K562 (cell line): ENCODE measurements around the gene GALNT18. TPM values are rescaled to one million over a fixed set of nuclear protein-coding genes. Genes with fewer than 3 reads are reported as not detected.

Source experiments
- ATAC-seq: fragments of 200-7000 bp; cut with Tn5 transposase; 3 replicates; pipeline ENCODE4 v1.9.1; 2020; ENCODE audit warnings: moderate library complexity
- BruUV-seq: library from RNA; stranded (reverse); fragments of 400-500 nt; replicated peaks from 2 replicates; lab custom pipeline; 2021; lab: Mats Ljungman, UMichigan
- CTCF ChIA-PET: fragments of 300-600 bp; formaldehyde crosslinking; extraction: SDS; loops from one replicate; lab custom pipeline; 2021; ENCODE audit warnings: low intra/inter-chr PET ratio; lab: Yijun Ruan, JAX
- POLR2A ChIA-PET: fragments of 300-600, 350-650 bp; sonication (Branson Sonifier 250); formaldehyde crosslinking; extraction: SDS; loops from one replicate; lab custom pipeline; 2021; ENCODE audit warnings: antibody characterized with exemption, inconsistent platforms; lab: Yijun Ruan, JAX
- DNase-seq, 4 experiments: peaks; one replicate each; pipeline versions ENCODE4 v3.0.0 to v3.0.0-alpha.2; 2011 to 2018; ENCODE audit warnings: low spot score in 3 of 4, mixed read lengths in 3 of 4; ENCODE audit errors: extremely low read depth in 1 of 4
- FAIRE-seq: peaks from 2 replicates; lab custom pipeline; 2011; peaks lifted over from hg19 to GRCh38; lab: Jason Lieb, UNC
- H2AFZ ChIP-seq: 2 replicates; pipeline ENCODE4 v1.6.0; 2011; ENCODE audit warnings: low read depth, low read length, control low read depth, inconsistent platforms
- H3K27ac ChIP-seq: fragments of 200-600 bp; 3 replicates; pipeline ENCODE4 v1.8.0; 2011; ENCODE audit warnings: low read depth, mild to moderate bottlenecking, control low read depth, inconsistent platforms, low read length, moderate library complexity, mixed read lengths; ENCODE audit errors: extremely low read depth
- H3K27me3 ChIP-seq, 2 experiments: fragments of 300-600 bp in 1 of 2; 2 replicates in 1 of 2; 3 replicates in 1 of 2; pipeline versions ENCODE4 v1.6.0 to v1.8.0; 2011; ENCODE audit warnings: inconsistent platforms in 2 of 2, low read length in 2 of 2, mild to moderate bottlenecking in 1 of 2, mixed read lengths in 1 of 2, moderate library complexity in 1 of 2; ENCODE audit not compliant: control insufficient read depth in 2 of 2, insufficient read depth in 2 of 2
- H3K36me3 ChIP-seq: fragments of 300-600 bp; 3 replicates; pipeline ENCODE4 v1.8.0; 2011; ENCODE audit warnings: mild to moderate bottlenecking, low read length, inconsistent platforms; ENCODE audit not compliant: control insufficient read depth, insufficient read depth
- H3K4me1 ChIP-seq, 2 experiments: fragments of 200-600 bp in 1 of 2; replicated peaks in 1 of 2; 2 replicates in 1 of 2; 3 replicates in 1 of 2; pipeline versions ENCODE4 v1.5.1 to v1.8.0; 2011; ENCODE audit warnings: inconsistent platforms in 2 of 2, low read length in 2 of 2, mild to moderate bottlenecking in 1 of 2, mixed read lengths in 1 of 2, moderate library complexity in 1 of 2; ENCODE audit not compliant: control insufficient read depth in 2 of 2, insufficient read depth in 2 of 2
- H3K4me2 ChIP-seq: 2 replicates; pipeline ENCODE4 v1.6.1; 2011; ENCODE audit warnings: low read length, control low read depth, inconsistent platforms, mixed read lengths; ENCODE audit not compliant: insufficient read depth
- H3K4me3 ChIP-seq: fragments of 200-600 bp; sonication (generic), shearing (Covaris generic); 2 replicates; pipeline ENCODE4 v1.5.1; 2016; ENCODE audit warnings: control low read depth, inconsistent platforms
- H3K79me2 ChIP-seq: fragments of 200-600 bp; 3 replicates; pipeline ENCODE4 v1.8.0; 2011; ENCODE audit warnings: low read length, inconsistent platforms; ENCODE audit not compliant: control insufficient read depth, insufficient read depth
- H3K9ac ChIP-seq, 2 experiments: 2 replicates each; pipeline versions ENCODE4 v1.6.0 to v1.6.1; 2011; ENCODE audit warnings: low read depth in 2 of 2, low read length in 2 of 2, control low read depth in 1 of 2, inconsistent platforms in 1 of 2, mild to moderate bottlenecking in 1 of 2, mixed read lengths in 1 of 2; ENCODE audit not compliant: insufficient read depth in 1 of 2
- H3K9me1 ChIP-seq: one replicate; pipeline ENCODE4 v1.6.0; 2011; ENCODE audit warnings: inconsistent platforms, mild to moderate bottlenecking, low read length, moderate library complexity; ENCODE audit not compliant: control insufficient read depth, insufficient read depth
- H3K9me3 ChIP-seq: replicated peaks from 2 replicates; pipeline ENCODE4 v1.5.1; 2011; ENCODE audit warnings: low read depth, low read length, inconsistent platforms; ENCODE audit not compliant: control insufficient read depth, insufficient read depth
- H4K20me1 ChIP-seq: replicated peaks from 2 replicates; pipeline ENCODE4 v1.6.1; 2011; ENCODE audit warnings: low read length, inconsistent platforms, mixed read lengths; ENCODE audit not compliant: control insufficient read depth, insufficient read depth
- CCNT2 ChIP-seq: IDR thresholded peaks from 2 replicates; pipeline ENCODE4 v1.6.1; 2011; ENCODE audit warnings: borderline replicate concordance, low read depth, mild to moderate bottlenecking, moderate library complexity, mixed read lengths, low read length; ENCODE audit not compliant: insufficient read length; ENCODE audit errors: extremely low read depth
- EP400 ChIP-seq: fragments of 450-650 bp; IDR thresholded peaks from 2 replicates; pipeline ENCODE4 v1.6.1; 2017; ENCODE audit warnings: antibody characterized with exemption, mild to moderate bottlenecking, moderate library complexity
- FOXJ2 ChIP-seq: fragments of 200-800 bp; sonication (Bioruptor generic); IDR thresholded peaks from 2 replicates; pipeline ENCODE4 v1.6.1; 2016; ENCODE audit warnings: missing genetic modification characterization, missing compliant biosample characterization
- GATAD2B ChIP-seq: fragments of 450-650 bp; IDR thresholded peaks from 2 replicates; pipeline ENCODE4 v1.6.1; 2017; ENCODE audit warnings: mild to moderate bottlenecking, borderline replicate concordance
- KLF6 ChIP-seq: fragments of 250-450 bp; sonication (Bioruptor Pico); IDR thresholded peaks from 2 replicates; pipeline ENCODE4 v1.4.0; 2020; ENCODE audit warnings: mild to moderate bottlenecking, moderate library complexity, borderline replicate concordance
- TRIM28 ChIP-seq: fragments of 450-650 bp; IDR thresholded peaks from 2 replicates; pipeline ENCODE4 v1.6.1; 2017
- ZBTB33 ChIP-seq: sonication (generic); formaldehyde crosslinking; IDR thresholded peaks from 2 replicates; pipeline ENCODE4 v1.8.1; 2023; ENCODE audit warnings: mild to moderate bottlenecking, missing genetic modification reagents
- ZNF175 ChIP-seq: fragments of 200-800 bp; sonication (Bioruptor generic); IDR thresholded peaks from 2 replicates; pipeline ENCODE4 v1.6.1; 2016; ENCODE audit warnings: low read depth, mild to moderate bottlenecking, missing genetic modification characterization, missing compliant biosample characterization
- ZNF561 ChIP-seq: fragments of 450-650 bp; formaldehyde crosslinking; conservative IDR thresholded peaks from 2 replicates; pipeline ENCODE4 v1.4.0; 2020; ENCODE audit warnings: mild to moderate bottlenecking, moderate library complexity
- ZNF830 ChIP-seq: fragments of 250-450 bp; sonication (Bioruptor Pico); IDR thresholded peaks from 2 replicates; pipeline ENCODE4 v1.5.0; 2021; ENCODE audit warnings: mild to moderate bottlenecking
- WGBS: fragments of 100-300 bp; shearing (Covaris generic); methylation state at CpG from one replicate; pipeline ENCODE4 v1.1.6; 2016; ENCODE audit warnings: low coverage, mixed read lengths; ENCODE audit not compliant: insufficient coverage; ENCODE audit errors: missing lambda C conversion rate; 5-methylcytosine and 5-hydroxymethylcytosine counted together
- in situ Hi-C: fragments of 300-500 bp; cut with MboI; formaldehyde crosslinking; loops from 4 replicates; pipeline ENCODE4 v1.15.0; 2018; ENCODE audit warnings: inconsistent platforms, mixed read lengths
- intact Hi-C: fragments of 100-400 bp; cut with micrococcal nuclease; formaldehyde crosslinking; loops from 2 replicates; pipeline ENCODE4 v1.14.2; 2022
- polyA plus RNA-seq, 8 experiments: library from polyadenylated mRNA; depleted of rRNA in 4 of 8; stranded (reverse) in 5 of 8; unstranded in 3 of 8; fragments of >200 nt; fragmentation: Nextera tagmentation in 2 of 8; fragmentation: Illumina TruSeq in 1 of 8; extraction: Ambion mirVana in 2 of 8; extraction: Trizol in 1 of 8; gene quantifications; 2 replicates each; pipeline versions ENCODE4 v1.2.1 to v1.2.3, GENCODE V29; 2011 to 2014; ENCODE audit warnings: inconsistent platforms in 1 of 8, missing spikeins in 1 of 8
- total RNA-seq, 7 experiments: library from RNA; depleted of rRNA in 6 of 7; stranded (reverse); fragments of >200 nt in 6 of 7; fragmentation: Illumina TruSeq in 2 of 7; extraction: Trizol in 2 of 7; gene quantifications; 2 replicates each; pipeline versions ENCODE4 v1.2.1 to v1.2.3, GENCODE V29; 2011 to 2021; ENCODE audit warnings: low replicate concordance in 1 of 7

GALNT18 gene
- total and polyA plus RNA-seq, 9 of the 15 experiments (the other 6 are each of a cell fraction or from before 2014, with no cell fraction given) = not detected

GRCh38 chr11:11336664-11337063 is 285.1 kb downstream of the GALNT18 start:
- 0% methylated on average over 4 of the region's 4 CpGs for WGBS
- Histone ChIP-seq H3K9ac (no peak overlapping the region), H3K36me3 (no peaks in the 10 kb centered on the region), H3K4me2 (no peak overlapping the region), H4K20me1 (no peaks in the 10 kb centered on the region), H3K4me1 (no peaks in the 10 kb centered on the region), H3K9me3 (no peaks in the 10 kb centered on the region), H3K4me3 (no peak overlapping the region), H3K27me3 (peaks cover 3 to 24% of the 10 kb centered on the region in 2 experiments; a peak in 4 of 5 replicates), H3K27ac (no peak overlapping the region), H3K79me2 (no peaks in the 10 kb centered on the region), H2AFZ (no peak overlapping the region), H3K9me1 (no peaks in the 10 kb centered on the region)
- DNase-seq (no peak), ATAC-seq (no peak), FAIRE-seq (no peak)
- intact Hi-C loops (no loop called here), in situ Hi-C loops (no loop called here)
- no peak for TF ChIP-seq ZNF830 (CRISPR knock-in tag)
- TF ChIP-seq ZNF561 (CRISPR knock-in tag) = no peak
- no peak for TF ChIP-seq GATAD2B
- no peak for TF ChIP-seq FOXJ2
- no peak for TF ChIP-seq KLF6 (CRISPR knock-in tag)
- no peak for TF ChIP-seq ZNF175
- no peak for TF ChIP-seq EP400
- TF ChIP-seq TRIM28 = no peak
- no peak for TF ChIP-seq CCNT2
- no peak for TF ChIP-seq ZBTB33 (CRISPR knock-in tag)
- ChIA-PET POLR2A (no interaction called here), CTCF (no interaction called here)
- no TSS peak for BruUV-seq
